GM19023 (cell line): ENCODE measurements around the gene ALDH3A1.

Experiments used
- ATAC-seq: cut with Tn5 transposase; IDR thresholded peaks from one replicate; pipeline ENCODE4 v1.9.1; 2021; ENCODE audit warnings: mild to moderate bottlenecking, moderate library complexity; ENCODE audit not compliant: unreplicated experiment

Gene ALDH3A1

DNA sequence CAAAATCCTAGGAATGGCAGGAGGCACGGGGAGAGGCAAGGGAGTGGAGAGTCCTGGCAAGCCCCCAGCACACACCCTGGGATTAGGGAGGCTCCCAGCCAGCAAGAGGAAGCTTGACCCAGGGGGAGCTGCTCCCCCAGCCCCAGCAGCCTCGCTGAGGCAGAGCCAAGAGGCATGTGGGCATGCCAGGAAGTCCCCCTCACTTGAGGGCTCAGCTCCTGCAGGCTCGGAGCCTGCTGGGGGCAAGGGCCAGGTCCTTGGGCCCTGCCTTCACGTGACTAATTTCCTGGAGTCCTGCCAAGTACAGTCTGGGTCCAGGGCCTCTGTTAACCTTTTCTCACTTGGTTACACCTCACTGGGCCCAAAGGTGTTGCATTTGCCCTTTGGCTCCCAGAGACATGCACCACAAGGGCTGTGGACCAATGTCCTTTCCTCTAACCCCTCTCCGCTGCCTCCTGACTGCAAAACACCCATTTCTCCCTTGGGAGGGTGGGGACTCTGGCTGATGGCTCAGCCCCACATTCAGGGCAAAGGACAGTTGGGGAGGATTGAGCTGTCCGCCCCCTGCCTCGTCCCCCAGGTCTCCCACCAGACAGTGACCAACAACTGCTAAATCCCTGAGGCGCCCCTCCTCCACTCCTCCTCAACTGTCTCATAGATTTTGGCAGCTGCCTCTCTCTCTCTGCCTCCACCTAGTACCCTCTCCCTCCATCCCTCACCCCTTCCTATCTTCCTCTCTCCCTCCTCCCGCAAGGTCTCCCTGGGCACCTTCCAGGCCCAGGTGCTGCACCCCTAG lies 27.3 kb downstream of the ALDH3A1 start:
- ATAC-seq, result no peak

DNA sequence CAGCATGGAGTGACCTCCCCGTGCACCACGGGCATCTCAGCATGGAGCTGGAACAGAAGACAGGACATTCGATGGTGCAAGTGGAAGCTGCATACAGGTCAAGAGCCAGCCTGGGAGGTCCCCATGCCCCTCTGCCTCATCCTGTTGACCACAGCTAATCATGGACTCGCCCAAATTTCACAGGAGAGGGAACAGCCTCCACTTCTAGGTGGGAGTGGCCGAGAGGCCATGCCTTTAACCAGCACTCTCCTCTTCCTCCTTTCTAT lies 28.0 kb downstream of the ALDH3A1 start:
- ATAC-seq, result no peak

DNA sequence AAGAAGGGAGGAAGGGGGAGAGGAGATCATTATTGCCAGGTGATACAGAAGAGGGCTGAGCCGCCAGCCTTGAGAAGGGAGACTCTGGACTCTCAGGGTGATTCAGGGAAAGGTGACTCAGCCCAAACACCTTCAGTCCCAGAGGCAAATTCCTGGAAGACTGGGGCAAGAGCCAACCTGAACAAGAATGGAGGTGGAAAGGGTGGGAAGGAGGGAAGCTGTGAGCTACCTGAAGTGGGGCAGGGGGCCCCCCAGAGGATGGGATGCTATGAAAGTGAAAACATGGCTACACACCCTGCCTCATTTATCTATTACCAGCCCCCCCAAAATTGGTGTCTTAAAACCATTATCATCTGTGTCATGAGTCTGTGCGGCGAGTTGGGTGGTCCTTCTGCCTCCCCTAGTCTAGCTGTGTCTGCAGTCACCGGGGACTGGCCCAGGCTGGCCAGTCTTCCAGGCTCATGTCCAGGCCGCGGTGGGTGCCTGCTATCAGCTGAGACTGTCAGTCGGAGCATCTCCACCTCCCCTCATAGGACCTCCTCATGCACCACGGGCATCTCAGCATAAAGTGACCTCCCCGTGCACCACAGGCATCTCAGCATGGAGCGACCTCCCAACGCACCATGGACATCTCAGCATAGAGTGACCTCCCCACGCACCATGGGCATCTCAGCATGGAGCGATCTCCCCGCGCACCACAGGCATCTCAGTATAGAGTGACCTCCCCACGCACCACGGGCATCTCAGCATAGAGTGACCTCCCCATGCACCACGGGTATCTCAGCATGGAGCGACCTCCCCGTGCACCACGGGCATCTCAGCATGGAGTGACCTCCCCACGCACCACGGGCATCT lies 28.5 kb downstream of the ALDH3A1 start:
- ATAC-seq, result no peak

DNA sequence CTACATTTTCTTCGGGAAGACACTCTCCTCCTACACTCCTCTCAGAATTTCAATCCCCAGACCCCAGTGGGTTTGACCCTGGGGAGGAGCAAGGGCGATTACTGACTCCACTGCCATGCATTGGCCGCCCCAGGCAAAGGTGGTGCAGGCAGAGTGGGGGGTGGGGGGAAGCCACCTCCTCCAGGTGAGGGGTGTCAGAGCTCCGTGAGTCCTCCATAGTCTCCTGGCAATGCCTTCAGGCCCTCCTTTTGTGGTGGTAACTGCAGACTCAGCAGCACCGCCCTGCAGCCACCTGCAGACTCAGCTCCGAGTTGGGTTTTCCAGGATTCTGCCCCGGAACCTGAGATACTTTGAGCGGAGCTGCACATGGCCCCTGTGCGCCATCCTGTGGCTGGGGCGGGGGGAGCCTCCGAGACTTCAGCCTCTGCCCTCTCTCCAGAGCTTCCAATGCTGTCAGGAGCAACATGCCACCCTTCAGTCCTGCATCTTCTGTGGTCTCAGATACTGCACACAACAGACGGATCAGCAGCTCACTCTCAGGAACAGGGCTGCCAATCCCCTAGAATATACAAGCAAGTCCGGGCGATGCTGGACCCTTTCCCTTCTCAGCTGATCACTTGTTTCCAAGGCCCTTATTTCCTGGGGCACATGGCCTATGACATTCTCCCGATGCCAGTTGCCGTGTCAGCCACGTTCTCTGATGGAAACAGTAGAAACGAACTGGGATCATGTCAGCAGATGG lies 29.3 kb downstream of the ALDH3A1 start:
- ATAC-seq, result no peak

DNA sequence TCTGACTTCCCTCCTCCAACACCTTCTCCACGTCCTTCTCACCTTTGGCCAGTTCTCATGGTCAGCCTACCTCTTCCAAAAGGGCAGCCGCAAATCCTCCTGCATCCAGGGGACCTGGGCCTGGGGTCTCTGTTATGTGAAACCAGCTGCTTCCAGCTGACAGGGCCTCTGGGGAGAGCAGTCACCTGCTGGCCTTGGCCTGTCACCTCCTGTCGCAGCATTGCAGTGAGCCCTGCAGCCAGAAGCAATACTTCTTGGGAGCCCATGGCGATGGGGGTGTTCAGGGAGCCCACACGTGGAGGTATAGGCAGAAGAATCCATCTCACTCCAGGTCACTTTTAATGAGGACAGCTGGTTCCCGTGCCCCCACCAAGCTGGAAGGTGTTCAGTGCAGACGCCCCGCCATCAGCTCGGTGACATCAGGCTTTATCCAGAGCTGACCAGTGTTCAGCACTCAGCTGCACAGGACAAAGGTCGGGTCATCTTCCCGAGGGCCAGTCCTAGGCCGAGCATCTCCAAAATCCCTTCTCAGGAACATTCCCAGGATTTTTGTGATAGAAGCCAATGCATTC lies 30.0 kb downstream of the ALDH3A1 start:
- no peak for ATAC-seq

DNA sequence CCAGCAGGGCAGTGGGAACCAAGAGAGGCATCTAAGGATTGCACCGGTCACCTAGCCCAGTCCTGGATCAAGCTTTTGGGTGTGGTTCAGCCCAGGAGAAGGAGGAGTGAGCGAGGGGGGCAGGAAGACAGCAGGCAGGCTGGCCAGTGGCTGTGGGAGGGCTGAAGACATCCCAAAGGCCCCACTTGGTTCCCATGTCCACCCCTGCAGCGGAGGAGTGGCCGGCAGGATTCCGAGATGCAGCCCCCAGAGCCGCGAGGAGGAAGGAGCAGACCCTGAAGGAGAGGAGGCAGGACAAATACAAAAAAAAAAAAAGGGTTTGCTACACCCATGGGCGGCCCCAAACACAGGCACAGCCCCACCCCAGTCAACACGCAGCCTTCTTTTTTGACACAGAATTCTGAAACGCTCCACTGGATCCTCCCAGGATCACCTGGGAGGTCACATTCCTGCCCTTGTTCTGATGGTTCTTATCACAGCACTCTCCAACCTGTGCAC lies 30.6 kb downstream of the ALDH3A1 start:
- no peak for ATAC-seq

DNA sequence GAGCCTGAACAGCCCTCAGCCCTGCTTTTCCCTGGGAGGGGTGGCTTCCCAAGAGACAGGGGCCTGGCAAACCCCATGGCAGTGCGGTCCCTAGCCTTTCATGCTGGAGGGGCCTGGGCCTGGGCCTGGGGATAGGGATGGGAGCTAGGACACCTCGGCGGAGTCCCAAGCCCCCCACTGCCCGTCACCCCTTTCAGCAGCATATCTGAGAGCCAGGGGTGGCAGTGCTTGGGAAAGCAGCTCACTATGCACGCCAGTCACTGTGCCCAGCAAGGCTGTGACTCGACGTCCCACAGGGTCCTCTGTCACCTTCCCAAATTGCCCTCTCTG lies 31.1 kb downstream of the ALDH3A1 start:
- no peak for ATAC-seq

DNA sequence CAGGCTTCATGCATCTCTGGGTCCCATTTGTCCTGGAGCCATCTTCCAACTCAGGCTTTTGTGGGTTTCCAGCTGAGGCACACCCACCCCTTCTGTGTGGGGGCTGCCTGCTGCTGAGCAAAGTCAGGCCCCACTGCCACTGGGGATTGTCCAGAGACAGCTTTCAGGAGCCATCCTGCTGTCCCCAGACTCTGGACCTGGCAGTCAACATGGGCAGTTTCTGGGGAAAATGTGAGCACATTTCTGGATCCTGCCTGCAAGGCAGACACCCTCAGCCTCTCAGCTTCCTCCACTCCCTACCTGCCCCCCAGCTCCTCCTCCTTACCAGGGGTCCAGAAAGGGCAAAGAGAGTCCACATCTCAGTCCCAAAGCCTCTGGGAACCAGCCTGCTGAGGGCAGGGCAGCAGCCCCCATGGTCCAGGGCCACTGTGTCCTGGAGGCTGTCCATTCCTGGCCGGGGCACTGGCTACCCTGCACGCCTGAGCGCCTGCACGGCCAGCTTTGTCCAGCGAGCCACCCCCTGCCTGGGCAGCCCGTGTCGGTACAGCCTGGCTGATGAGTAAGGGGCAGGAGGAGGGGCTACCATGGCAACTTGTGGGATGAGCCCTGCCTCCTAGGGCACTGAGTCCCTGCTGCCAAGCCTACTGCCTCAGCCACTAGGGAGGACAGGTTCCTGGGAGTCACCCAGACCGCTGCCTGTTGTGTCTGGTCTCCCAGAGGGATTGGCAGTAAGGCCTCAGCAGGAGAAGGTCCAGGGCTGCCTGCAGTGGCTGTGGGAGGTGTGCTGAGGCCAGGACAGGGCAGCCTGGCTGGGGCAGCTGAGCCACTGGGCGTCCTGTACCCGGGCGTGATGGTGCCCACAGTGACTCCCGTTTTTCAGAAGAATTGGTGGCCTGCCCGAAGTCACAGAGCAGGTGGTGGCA lies 31.7 kb downstream of the ALDH3A1 start, which contains the start of gene SLC47A2:
SLC47A2 (minus strand) TSS at position 477 of the 923 bp plus-strand sequence; CDS start at position 448, 29 bp downstream.
- no peak for ATAC-seq

DNA sequence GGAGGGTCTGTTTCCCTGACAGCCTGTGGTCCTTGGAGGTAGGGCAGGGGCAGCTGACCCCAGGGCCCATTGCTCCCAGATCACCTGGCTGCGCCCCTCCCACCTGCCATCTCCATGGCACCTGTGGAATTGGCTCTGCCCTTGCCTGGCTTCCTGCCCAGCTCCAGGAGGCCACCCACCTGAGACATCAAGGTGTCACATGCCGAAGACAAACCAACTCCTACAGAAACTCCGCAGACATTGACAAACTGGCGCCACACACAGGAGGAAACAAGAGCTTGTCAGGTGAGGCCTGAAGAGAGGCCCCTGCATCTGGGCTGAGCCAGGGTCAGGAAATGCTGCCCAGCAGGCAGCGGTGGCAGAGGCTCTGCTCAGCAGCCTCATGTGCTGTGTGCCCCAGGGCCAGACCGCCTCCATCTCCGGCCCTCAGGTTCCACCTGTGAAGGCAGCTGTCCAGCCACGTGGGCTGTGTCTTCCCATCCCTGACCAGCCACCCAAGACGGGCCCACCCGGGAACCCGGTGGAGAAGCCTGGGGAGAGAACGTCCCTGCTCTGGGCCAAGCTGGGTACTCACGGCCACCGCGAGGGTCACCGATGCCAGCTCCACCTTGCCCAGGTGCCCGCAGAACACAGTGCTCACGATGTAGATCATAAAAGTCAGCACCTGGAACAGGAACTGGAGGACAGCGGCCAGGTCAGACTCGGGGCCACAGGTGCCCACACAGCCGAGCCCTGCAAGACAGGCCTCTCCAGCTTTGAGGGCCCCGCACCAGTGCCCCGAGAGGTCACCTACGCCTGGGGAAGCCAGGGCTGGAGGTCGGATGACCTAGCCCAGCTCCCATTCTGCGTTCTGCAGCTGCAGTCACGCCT lies 33.3 kb downstream of the ALDH3A1 start:
- no peak for ATAC-seq

DNA sequence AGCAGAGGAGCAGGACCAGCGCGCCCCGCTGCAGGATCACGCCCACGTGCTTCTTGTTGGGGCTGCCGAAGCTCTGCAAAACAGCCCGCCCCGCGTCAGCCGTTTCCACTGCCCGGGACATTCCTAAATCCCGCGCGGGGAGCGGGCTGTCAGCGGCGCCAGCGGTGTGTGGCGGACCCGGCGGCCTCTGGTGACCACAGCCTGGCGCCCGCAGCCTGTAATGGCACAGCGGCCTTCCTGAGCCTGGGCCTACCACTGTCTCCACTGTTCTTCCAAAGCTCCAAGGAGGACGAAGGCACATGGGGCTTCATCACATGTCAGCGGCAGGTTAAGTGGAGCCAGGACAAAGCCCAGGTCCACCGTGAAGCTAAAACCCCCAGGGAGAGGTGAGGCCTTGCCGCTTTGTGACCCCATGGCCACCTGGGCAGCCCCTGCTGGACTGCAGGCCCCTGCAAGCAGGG lies 34.2 kb downstream of the ALDH3A1 start:
- no peak for ATAC-seq

DNA sequence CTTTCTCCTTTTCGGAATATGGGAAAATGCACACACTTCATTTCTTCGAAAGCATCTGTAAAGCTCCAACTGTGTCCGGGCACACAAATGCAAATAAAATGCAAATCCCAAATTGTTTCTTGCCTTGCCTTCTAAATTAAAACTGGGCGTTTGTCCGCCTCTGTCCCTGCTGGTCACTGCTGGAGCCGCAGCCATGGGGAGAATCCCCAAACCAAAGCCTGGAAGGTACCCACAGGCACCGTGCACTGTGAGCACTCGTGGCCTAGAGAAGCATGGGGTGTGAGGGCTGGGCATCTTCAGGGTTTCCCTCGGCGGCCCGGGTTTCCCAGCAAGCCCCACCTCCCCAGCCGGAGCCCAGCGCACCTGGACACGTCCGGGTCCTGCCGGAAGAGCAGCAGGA lies 34.6 kb downstream of the ALDH3A1 start:
- ATAC-seq, result no peak

DNA sequence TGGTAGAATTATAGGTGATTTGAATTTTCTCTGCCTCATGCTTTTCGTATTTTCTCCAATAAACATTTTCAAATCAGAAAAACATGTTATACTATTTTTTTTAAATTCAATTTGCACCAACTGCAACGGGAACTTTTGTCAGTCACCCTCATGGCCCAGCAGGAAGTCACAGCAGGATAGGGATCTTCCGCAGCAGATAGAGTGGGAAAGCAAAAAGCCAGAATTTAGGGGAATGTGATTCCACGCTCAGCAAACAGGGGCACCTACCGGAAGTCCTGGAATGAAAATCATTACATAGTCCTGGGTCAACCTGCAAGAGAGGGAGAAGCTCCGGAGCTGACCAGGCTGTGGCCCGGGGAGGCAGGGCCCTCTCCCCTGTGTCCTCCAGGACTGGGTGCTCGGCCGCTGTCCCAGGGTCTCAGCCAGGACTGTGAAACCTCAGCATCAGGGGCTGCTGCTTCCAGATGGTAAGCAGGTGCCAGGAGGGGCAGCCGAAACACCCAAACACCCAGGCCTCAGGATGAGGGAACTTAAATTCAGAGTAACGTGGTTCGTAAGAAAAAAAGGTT lies 35.6 kb downstream of the ALDH3A1 start:
- ATAC-seq, result no peak

DNA sequence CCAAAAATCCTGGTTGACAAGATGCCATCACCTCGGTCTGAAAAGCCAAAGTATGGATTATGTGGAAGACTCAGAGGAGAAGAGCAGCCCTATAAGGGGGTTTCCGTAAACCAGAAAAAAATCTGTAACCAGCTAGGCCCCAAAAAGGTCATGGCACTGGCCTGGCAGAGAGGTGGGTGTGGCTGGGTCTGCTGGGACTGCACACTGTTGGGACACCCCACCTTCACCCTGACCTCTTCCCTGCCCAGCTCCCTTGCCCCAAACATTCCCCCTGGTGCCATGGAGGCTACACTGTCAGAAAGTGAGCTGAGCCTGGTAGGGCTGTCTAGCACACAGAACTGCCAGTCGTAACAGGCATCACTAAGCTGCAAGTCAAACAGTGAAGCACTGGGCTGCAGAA lies 38.3 kb downstream of the ALDH3A1 start:
- ATAC-seq, result no peak

DNA sequence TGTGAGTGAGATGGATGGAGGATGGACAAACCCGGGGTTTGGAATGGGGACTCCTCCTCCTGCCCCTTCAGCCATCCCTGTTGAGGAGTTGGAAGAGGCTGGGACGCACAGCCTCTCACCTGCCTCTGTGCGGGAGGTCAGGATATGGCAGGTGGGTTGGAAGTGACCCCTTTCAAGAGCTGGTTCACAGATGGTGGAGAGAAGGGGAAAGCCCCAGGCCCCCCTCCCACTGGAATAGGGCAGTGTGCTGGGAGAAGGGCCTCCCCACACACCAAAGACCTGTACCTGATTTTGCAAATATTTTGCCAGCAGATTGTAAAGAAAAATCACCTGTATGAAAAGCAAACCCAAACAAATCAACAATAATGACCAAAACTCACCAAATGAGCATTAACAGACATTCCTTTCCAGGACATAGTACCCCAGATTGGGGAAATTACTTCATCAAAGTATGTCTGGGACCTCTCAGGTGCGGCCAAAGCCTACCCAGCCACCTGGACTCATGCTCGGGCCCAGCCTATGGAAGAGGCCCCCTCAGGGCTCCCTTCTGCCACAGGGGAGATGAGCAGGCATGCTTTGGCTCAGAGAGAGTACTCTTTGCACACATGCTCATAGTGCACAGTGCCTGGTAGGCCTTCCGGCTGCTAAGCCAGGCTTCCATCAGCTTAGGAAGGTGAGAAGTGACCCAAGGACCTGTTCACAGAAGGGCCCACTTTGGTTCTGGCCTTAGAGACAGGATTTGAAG lies 39.5 kb downstream of the ALDH3A1 start:
- ATAC-seq, result no peak

DNA sequence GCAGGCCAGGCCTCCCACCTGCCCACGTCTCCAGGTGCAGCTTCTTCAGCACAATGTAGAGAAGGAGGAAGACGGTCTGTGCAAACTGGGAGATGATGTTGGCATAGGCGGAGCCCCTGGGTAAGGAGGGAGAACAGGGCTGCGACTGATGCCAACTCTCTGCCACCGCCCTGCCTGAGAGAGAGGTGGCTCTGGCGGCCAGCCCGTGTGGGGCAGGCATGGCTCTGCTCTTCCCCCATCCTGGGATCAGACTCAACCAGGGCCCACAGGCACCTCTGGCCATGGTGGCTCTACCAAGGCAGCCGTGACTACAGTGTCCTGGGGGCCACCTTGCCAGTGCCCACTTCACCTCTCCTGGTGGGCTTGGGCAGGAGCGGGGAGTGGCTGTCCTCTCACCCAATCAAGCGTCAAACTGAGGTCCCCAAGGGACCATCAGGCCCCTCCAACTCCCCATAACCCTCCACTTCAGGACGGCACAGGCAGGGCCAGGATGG lies 40.3 kb downstream of the ALDH3A1 start:
- ATAC-seq, result no peak

DNA sequence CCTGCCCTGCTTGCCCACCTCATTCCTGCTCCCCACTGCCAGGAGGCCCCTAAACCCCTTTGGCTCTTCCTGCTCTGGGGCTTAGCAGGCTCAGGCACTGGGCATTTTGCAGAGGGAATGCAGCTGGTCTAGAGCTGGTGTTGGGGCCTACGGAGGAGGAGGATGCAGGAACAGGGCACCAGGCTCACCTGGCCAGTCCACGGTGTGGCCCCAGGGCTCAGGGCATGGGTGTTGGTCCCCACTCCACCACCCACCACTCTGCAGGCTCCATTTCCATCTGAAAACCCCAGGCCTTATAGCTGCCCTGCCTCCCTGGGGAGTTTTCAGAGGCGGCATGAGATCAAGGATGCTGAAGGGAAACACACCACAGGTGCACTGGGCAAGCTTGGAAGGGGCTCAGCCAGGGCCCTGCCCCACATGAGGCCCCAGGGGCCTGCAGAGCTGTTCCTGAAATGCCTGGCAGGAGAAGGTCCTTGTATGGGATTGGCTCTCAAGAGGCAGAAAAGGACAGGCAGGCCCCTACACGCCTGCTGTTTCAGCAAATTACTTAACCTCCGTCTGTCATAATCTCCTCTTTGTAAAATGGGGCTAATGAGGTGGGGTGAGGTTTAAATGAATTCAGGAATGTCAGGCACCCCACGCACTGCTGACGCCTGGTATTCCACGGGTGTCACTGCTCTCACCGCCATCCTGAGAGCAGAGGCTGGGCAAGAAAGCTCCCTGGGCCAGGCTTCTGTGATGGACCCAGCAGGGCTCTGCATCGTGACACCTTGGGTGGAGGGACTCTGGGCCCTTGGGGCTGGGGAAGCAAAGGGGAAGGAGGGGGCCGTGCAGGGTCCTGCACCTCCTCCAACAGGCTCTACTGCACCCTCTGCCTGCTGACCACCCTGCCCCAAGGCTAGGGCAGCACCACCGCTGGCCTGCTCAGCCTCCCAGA lies 41.0 kb downstream of the ALDH3A1 start:
- ATAC-seq, result no peak
